Skin of body (tissue), 2 donors: ENCODE data around the gene KLHL35. TPM values are rescaled to one million over a fixed set of nuclear protein-coding genes. Genes with fewer than 3 reads are reported as not detected.

Source experiments
- DNase-seq: peaks from one replicate; lab custom pipeline; 2025; lab: John Stamatoyannopoulos, UW
- total RNA-seq: library from RNA; depleted of rRNA; stranded (reverse); fragments of >200 nt; gene quantifications from one replicate; pipeline ENCODE4 v1.2.3, GENCODE V29; 2014

The KLHL35 gene
- total RNA-seq, 1 donor from 2014 or later, result 0.99 TPM

DNA sequence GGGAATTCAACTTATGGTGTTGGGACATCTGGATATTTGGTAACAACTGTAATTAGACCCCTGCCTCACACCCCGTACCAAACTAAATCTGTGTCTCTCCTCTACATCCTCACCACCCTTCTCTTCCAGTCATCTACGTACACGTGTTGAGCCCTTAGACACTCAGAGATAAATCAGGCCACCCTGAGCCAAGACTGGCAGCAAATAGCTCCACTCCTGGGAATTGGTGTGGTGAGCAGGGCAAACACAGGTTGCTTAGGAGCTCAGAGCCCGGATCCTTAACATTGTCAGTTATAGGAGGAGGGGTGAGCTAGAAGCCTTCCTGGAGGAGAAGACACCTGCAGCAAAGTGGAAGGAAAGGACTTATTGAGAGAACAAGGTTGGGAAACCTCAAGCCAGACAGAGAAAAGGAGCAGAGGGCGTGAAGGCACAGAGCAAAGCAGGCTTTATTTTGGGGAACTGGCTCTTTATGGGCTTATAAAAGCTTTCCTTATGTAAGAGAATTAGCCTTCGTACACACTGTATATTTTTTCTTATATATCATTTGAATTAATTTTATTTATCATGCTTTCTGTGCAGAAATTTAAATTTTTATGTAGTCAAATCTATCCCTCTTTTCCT lies 36.9 kb upstream of the KLHL35 start:
- no peak for DNase-seq

- DNase-seq, result peak; percentile 6
Measured at GRCh38 chr11:75468534-75469340, 35.7 kb upstream of the KLHL35 start.

DNA sequence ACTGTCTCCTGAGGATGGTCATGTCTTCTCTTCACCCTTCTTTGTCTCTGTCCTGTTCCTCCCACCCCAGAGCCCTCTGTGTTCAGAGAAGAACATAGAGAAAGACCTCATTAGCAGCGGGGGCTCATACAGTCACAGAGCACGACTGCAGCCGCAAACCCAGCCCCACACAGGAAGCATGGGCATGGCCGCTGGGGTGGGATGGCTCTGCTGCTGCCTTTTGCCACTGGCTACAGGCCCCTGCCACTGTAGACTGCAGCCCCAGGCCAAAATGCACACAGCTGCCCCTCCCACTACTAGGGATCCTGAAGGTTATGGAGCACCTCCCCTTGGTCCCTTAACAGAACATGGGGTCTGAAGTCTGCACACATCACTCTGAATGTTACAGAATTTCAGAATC lies 34.9 kb upstream of the KLHL35 start:
- no peak for DNase-seq

GRCh38 chr11:75467311-75467710 lies 34.3 kb upstream of the KLHL35 start:
- DNase-seq, result no peak

- DNase-seq, result no peak
Measured at GRCh38 chr11:75465701-75466531, 32.9 kb upstream of the KLHL35 start.

GRCh38 chr11:75463106-75463774 lies 30.2 kb upstream of the KLHL35 start:
- no peak for DNase-seq

DNA sequence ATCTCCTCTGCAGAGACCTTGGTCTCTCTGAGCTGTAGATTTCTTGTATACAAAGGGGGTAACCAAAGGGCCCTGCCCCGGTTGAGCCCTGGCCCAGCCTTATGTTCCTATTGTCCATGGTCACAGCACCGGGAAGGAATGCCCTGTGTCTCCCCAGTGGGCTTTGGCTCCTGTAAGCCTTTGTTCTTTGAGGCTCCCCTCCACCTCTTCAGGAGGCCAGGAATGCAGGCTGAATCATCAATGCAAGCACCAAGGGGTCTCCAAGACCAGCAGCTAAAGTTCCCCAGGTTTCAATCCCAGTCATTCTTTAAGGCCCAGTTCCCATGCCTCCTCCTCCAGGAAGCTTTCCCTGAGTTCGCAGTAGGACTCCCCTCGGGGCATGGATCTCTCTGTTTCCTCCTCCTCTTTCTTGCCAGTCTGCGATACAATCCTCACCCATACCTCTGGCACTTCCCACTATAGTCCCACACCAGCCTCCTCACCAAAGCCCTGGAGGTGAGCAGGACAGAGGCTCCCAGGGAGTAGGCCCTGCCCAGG lies 29.2 kb upstream of the KLHL35 start:
- no peak for DNase-seq

DNA sequence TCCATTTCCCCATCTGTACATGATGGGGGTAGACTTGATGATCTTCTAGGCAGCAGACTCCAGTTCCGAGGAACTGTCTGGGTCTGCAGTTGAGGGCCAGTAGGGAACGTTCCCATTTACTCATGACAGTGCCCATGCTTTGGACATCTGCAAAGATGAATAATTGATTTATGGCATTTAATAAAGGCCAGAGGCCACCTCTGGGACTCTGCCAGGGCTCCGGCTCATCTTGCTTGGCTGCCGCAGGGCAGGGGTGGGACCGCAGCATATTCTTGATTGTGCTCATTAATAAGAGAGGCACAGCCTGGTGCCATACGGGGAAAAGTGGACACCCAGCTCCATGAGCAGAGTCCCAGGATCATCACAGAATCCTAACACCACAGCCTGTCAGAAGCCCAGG lies 28.1 kb upstream of the KLHL35 start:
- DNase-seq, result no peak

- no peak for DNase-seq
Measured at GRCh38 chr11:75456596-75457183, 23.7 kb upstream of the KLHL35 start.

DNA sequence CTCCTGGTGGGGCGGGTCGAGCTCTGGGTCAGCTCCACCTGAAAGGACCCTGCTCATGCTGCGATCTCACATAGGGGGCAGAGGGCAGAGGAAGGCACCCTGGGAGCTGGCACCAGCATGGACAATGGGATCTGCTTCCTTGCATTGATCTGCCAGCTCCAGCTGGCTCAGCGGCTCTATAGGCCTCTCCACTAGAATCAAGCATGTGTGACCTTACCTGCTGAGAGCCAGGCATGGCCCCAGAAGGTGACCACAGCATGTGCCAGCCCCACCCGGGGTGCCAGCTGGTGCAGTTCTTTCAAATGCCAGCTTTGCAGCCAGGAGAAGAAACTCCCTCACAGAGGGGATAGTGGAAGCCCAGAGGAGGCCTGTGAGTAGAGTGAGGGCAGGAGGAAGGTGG lies 22.0 kb upstream of the KLHL35 start:
- no peak for DNase-seq

DNA sequence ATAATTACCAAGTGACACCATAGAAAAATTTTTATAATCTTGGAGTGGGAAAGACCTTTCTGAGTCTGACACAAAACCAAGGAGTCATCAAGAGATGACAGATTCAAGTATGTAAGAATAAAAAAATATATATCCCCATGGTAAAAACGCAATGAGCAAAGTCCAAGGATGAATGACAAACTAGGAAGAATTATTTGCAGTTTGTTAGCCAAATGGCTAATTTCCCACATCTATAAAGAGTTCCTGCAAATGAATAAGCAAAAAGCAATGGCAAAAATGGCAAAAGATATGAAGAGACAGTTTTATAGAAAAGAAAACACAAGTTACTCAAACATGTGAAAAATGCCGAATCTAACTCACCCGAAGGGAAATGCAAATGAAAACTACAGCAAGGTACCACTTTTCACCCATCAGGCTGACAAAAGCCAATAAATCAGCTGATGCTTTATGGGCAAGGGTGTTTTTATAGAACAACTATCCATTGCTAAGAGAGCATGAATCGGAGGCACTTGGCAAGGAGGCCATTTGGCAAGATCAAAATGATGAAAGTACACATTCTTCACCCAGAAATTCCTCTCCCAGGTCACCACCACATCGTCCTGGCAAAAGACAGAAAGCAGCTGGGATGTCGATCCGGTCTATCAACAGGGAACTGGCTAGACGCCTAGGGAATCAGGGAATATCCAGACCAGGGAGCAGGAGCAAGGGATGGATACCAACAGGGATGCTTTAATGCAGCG lies 21.1 kb upstream of the KLHL35 start:
- DNase-seq, result no peak

GRCh38 chr11:75450826-75451821 lies 18.1 kb upstream of the KLHL35 start:
- DNase-seq, result no peak

DNA sequence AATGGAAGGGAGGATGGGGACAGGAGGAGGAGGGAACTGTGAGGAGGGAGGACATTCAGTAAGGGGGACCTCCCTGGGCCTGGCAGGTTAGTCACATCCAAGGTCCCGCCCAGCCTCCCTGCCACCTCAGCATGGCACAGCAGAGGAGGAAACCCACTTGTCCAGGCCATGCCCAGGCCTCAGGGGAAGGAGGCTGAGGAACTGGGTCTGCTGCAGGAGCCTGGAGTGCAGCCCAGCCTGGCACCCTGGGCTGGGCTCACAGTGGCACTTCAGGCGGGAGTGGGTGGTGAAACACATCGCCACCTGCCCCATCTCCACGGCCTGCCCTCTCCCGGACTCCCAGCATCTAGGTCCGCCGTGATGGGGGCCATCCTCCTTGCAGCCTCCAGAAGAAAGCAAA lies 17.2 kb upstream of the KLHL35 start:
- DNase-seq, result no peak

DNA sequence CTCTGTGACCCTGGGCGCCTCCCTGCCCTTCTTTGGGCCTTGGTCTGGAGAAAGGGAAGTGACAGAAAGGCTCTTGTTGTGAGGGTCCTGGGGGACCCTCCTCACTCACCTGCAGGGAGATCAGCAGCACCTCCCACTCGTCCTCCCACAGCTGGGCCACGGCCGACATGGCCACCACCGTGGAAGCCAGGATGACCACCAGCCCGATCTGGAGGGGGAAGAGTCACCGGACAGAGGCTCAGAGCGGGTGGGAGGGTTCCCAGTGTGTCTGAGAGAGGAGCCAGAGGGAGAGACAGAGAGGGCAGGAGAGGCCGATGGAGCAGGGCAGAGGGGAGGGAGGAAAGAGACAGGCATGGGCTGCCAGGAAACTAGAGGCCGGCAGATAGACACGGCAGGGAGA lies 16.8 kb upstream of the KLHL35 start:
- DNase-seq, result no peak

DNA sequence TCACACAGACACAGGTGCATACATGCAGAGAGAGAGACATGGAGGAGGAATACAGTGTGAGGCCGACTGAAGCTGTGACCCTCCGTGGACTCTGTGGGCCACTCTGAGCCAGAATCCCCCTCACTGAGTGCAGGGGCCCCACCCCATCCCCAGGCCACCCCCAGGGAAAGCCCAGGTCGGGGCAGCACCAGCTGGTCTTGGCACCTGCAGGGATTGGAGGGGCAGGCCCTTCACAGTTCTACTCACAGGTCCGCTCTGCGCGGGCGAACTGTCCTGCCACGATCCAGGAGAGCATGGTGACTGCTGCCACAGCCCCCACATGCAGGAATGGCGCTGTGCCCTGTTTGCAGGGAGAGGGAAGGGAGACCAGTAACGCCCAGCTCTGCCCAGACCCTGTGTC lies 16.3 kb upstream of the KLHL35 start:
- no peak for DNase-seq

DNA sequence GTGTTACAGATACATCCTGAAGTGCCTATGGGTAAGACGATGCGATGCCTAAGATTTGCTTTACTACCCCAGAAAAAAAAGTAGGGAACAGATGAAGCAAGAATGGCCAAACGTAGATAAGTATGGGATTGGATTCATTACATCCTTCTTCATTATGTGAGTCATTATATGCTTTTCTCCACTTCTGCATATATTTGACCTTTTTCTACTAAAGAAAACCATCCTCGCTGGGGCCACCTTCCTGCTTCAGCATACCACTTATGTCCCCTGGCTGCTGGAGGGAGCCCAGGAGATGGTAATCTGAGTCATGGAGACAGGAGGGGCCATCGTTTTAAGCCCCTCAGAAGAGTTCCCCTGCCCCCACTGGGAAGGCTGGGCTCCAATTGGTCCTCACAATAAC lies 14.4 kb upstream of the KLHL35 start:
- no peak for DNase-seq

DNA sequence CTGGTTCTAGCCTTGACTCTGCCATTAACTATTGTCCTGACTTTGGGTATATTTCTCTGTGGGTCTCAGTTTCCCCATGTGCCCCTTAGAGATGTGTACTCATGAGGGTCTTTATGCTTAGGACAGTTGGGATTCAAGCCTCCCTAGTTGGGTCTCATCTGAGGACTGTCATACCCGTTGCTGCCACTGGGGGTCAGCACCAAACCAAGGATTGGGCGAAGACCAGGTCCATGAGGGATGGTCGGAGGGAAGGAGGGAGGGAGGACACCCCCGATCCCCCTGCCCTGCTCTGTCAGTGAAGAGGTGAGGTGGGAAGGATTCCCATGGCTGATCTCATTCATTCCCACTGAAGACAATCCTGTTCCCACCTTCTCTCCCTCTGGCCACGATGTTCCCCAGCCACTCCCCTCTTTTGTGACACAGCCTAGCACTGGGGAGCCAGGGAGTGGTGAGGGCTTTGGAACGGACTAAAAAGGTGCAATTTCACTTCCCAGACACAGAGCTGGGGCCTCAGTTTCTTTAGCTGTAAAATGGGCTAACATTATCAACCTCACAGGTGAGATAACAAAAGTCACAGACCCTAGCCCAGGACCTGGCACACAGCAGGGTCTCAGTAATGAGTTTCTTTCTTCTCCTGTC lies 12.4 kb upstream of the KLHL35 start:
- peak; percentile 7 for DNase-seq

- no peak for DNase-seq
Measured at GRCh38 chr11:75443043-75443442, 10.0 kb upstream of the KLHL35 start.
